ENCODE results near the gene CLEC2A.
"Not testable (repeated sequence)": the region's sequence is repeated elsewhere in the genome, so short reads cannot be mapped to it uniquely, and the experiment has no call there.

Gene CLEC2A, protein sequence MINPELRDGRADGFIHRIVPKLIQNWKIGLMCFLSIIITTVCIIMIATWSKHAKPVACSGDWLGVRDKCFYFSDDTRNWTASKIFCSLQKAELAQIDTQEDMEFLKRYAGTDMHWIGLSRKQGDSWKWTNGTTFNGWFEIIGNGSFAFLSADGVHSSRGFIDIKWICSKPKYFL

DNA sequence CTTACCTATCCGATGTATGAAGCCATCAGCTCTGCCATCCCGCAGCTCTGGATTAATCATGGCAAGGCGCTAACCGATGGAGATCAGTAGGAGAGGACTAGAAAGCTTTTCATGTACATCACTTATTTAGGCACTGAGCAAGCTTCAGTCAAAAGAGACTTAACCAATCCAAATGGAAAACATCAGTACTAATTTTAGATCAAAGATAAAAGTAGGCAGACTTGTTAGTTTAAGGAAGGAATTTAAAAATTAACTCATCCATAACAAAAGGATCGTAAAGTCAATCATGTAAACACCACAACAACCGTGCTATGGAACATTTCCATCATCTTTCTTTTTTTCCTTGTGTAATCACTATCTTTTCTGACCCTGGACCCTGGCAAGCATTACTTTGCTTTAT is at the start of gene CLEC2A:
Gene CLEC2A, minus strand, starts transcription at position 101 of the 400 bp plus-strand sequence. Its CDS starts 41 bp downstream, at position 60.
- TF ChIP-seq, protein P1, sequence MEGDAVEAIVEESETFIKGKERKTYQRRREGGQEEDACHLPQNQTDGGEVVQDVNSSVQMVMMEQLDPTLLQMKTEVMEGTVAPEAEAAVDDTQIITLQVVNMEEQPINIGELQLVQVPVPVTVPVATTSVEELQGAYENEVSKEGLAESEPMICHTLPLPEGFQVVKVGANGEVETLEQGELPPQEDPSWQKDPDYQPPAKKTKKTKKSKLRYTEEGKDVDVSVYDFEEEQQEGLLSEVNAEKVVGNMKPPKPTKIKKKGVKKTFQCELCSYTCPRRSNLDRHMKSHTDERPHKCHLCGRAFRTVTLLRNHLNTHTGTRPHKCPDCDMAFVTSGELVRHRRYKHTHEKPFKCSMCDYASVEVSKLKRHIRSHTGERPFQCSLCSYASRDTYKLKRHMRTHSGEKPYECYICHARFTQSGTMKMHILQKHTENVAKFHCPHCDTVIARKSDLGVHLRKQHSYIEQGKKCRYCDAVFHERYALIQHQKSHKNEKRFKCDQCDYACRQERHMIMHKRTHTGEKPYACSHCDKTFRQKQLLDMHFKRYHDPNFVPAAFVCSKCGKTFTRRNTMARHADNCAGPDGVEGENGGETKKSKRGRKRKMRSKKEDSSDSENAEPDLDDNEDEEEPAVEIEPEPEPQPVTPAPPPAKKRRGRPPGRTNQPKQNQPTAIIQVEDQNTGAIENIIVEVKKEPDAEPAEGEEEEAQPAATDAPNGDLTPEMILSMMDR (IDR thresholded peaks at IDR 0.05; ENCODE audit: insufficient read depth, missing control alignments) = no peak
- no peak for DNase-seq (ENCODE audit: insufficient read length, low spot score)
- FAIRE-seq = no peak

DNA sequence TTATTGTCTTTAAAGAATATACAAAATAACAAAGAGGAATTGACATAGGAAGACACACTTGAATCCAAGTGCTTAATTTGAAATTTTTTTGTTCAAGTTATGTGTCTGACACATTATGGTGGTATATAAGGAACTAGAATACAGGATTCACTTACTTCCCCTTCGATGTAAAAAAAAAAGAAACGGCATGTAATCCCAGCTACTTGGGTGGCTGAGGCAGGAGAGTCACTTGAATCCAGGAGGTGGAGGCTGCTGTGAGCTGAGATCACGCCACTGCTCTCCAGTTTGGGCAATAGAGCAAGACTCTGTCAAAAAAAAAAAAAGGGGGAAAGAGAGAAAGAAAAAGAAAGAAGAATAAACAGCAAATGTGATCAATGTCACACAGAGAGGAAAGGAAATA is 48.0 kb upstream of the CLEC2A start:
- no peak for DNase-seq (ENCODE audit: insufficient read length, low spot score)
- TF ChIP-seq, protein P1 (IDR thresholded peaks at IDR 0.05; ENCODE audit: insufficient read depth, missing control alignments) = no peak
- FAIRE-seq = no peak

DNA sequence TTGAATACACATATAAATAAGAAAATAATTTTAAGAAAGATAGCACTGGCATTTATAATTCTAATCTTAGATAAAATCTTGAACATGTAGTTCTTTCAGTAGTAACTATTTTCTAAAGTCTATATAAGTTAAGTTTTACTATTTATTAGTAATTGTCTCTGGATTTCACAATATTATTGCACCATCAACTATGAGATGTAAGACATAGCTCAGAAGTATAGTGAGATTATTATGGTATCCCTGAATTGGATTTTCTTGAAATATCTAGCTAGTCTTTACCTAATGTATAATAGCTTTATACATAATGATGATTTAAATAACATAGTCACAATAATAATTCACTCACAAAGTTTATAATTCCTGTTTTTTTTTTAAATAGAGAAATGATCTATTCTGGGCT is 45.7 kb upstream of the CLEC2A start:
- FAIRE-seq (no peak), DNase-seq (ENCODE audit: insufficient read length, low spot score) (no peak)
- TF ChIP-seq, protein P1 (IDR thresholded peaks at IDR 0.05; ENCODE audit: insufficient read depth, missing control alignments) = no peak

DNA sequence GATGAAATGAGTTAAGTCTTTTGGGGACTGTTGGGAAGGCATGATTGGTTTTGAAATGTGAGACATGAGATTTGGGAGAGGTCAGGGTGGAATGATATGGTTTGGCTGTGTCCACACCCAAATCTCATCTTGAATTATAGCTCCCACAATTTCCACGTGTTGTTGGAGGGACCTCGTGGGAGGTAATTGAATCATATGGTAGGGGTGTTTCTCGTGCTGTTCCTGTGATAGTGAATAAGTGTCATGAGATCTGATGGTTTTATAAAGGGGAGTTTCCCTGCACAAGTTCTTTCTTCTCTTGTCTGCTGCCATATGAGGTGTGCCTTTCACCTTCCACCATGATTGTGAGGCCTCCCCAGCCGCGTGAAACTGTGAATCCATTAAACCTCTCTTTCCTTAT is 44.5 kb upstream of the CLEC2A start:
- DNase-seq (ENCODE audit: insufficient read length, low spot score); FAIRE-seq: not testable (repeated sequence)

DNA sequence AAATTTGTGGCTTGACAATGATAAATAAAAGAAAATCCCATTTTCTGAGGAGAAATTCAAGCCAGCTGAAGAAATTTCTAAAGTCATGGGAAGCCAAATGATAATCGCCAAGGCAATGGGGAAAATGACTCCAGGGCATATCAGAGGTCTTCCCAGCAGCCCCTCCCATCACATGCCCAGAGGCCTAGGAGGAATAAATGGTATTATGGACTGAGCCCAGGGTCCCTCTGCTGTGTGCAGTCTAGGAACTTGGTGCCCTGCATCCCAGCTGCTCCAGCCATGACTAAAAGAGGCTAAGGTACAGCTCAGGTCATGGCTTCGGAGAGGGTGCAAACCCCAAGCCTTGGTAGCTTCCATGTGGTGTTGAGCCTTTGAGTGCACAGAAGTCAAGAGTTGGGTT is 43.4 kb upstream of the CLEC2A start:
- no peak for DNase-seq (ENCODE audit: insufficient read length, low spot score)
- no peak for FAIRE-seq
- TF ChIP-seq, protein P1 (IDR thresholded peaks at IDR 0.05; ENCODE audit: insufficient read depth, missing control alignments) = no peak

DNA sequence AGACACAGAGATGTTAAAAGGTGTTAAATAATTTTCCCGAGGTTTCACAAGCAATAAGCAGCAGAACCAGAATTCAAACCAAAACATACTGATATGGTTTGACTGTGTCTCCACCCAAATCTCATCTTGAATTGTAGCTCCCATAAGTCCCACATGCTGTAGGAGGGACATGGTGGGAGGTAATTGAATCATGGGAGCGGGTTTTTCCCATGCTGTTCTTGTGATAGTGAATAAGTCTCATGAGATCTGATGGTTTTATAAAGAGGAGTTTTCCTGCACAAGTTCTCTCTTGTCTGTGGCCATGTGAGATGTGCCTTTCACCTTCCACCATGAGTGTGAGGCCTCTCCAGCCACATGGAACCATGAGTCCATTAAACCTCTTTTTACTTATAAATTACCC is 42.6 kb upstream of the CLEC2A start:
- FAIRE-seq = not testable (repeated sequence)

DNA sequence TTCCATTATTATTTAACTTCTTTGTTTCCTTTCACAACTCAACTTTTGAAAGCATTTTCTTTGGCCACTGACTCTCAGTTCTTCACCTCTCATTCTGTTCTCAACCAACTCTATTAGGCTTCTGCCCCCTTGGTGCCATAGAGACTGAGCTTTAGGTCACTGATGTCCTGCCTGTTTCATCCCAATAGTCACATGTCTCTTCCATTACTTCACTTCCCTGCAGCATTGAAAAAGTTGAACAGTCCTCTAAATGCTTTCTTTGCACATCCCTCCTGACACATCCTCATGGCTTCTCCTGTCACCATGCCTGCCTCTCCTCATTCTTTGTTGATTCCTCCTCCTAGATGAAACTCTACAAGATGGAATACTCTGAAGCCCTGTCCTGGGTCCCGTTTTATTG is 41.8 kb upstream of the CLEC2A start:
- FAIRE-seq (no peak), DNase-seq (ENCODE audit: insufficient read length, low spot score) (no peak)
- TF ChIP-seq, protein P1 (IDR thresholded peaks at IDR 0.05; ENCODE audit: insufficient read depth, missing control alignments) = no peak

More for the DNA sequence above, 42.6 kb upstream of the CLEC2A start:
- not testable (repeated sequence) for DNase-seq (ENCODE audit: insufficient read length, low spot score)

DNA sequence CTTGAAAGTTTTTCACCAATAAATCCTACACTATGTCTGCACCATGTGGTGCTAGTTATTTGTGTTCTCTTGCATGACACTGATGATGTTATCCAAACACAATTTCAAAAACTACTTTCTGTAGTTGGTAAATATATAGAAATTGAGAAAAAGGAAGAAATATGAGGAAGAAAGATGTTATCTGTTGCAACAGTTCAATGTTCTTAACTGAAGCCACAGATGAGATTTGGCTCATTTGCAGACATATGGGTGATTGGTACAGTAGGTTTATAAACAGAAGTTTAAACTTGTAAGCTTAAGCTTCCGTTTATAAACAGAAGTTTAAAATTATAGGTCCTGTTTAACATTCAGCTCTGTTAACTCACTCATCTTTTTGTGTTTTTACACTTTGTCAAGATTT is 39.0 kb upstream of the CLEC2A start, which contains the start of gene CLEC12A:
Gene CLEC12A, plus strand, starts transcription at position 229 of the 400 bp plus-strand sequence. CDS start 188 bp downstream, outside the sequence.
- DNase-seq (ENCODE audit: insufficient read length, low spot score) (no peak), FAIRE-seq (no peak)
- TF ChIP-seq, protein P1 (IDR thresholded peaks at IDR 0.05; ENCODE audit: insufficient read depth, missing control alignments) = no peak

Measured in D721Med (cell line).